K562 (cell line): ENCODE data around the gene C16orf74. TPM values are rescaled to one million over a fixed set of nuclear protein-coding genes. Genes with fewer than 3 reads are reported as not detected.
A peak's percentile ranks its signal among the peaks of the same experiment; 100 is the strongest.

Source experiments
- MXI1 ChIP-seq: IDR thresholded peaks from 2 replicates; pipeline ENCODE4 v1.6.1; 2011; ENCODE audit warnings: low read depth, mild to moderate bottlenecking, improper control_type of control experiment, low read length
- MYNN ChIP-seq, 2 experiments: sonication (generic); formaldehyde crosslinking in 1 of 2; IDR thresholded peaks; 2 replicates each; pipeline versions ENCODE4 v1.5.0 to v1.6.1; 2016 to 2020; ENCODE audit warnings: antibody characterized with exemption in 1 of 2, missing genetic modification reagents in 1 of 2
- POLR2A ChIP-seq: fragments of 450-650 bp; conservative IDR thresholded peaks from 2 replicates; pipeline ENCODE4 v1.6.1; 2016
- POLR2G ChIP-seq: fragments of 200-400 bp; formaldehyde crosslinking; IDR thresholded peaks from 2 replicates; pipeline ENCODE4 v1.6.1; 2017; ENCODE audit warnings: low read depth, mild to moderate bottlenecking, antibody characterized with exemption, low read length, moderate library complexity
- RB1 ChIP-seq: fragments of 450-650 bp; IDR thresholded peaks from 2 replicates; pipeline ENCODE4 v1.6.1; 2017; ENCODE audit warnings: low read depth, mild to moderate bottlenecking
- RBM22 ChIP-seq: fragments of 200-400 bp; formaldehyde crosslinking; IDR thresholded peaks from 2 replicates; pipeline ENCODE4 v1.6.1; 2018; ENCODE audit warnings: low read length, low read depth; ENCODE audit not compliant: poor library complexity, severe bottlenecking
- REST ChIP-seq, 2 experiments: fragments of 450-650 bp; formaldehyde crosslinking in 1 of 2; IDR thresholded peaks; 2 replicates each; pipeline versions ENCODE4 v1.4.0 to v1.6.1; 2014 to 2020; ENCODE audit warnings: mild to moderate bottlenecking in 2 of 2, borderline replicate concordance in 1 of 2, low read depth in 1 of 2
- ZNF263 ChIP-seq: sonication (generic); formaldehyde crosslinking; IDR thresholded peaks from 2 replicates; pipeline ENCODE4 v1.8.0; 2022; ENCODE audit warnings: mild to moderate bottlenecking, missing genetic modification reagents, borderline replicate concordance
- ZNF280B ChIP-seq: fragments of 250-450 bp; sonication (Bioruptor Pico); IDR thresholded peaks from 2 replicates; pipeline ENCODE4 v1.5.1; 2021; ENCODE audit warnings: mild to moderate bottlenecking
- polyA plus RNA-seq, 8 experiments: library from polyadenylated mRNA; depleted of rRNA in 4 of 8; stranded (reverse) in 5 of 8; unstranded in 3 of 8; fragments of >200 nt; fragmentation: Nextera tagmentation in 2 of 8; fragmentation: Illumina TruSeq in 1 of 8; extraction: Ambion mirVana in 2 of 8; extraction: Trizol in 1 of 8; gene quantifications; 2 replicates each; pipeline versions ENCODE4 v1.2.1 to v1.2.3, GENCODE V29; 2011 to 2014; ENCODE audit warnings: inconsistent platforms in 1 of 8, missing spikeins in 1 of 8
- total RNA-seq, 7 experiments: library from RNA; depleted of rRNA in 6 of 7; stranded (reverse); fragments of >200 nt in 6 of 7; fragmentation: Illumina TruSeq in 2 of 7; extraction: Trizol in 2 of 7; gene quantifications; 2 replicates each; pipeline versions ENCODE4 v1.2.1 to v1.2.3, GENCODE V29; 2011 to 2021; ENCODE audit warnings: low replicate concordance in 1 of 7
- TF ChIP-seq, protein P1 (sequence below), 3 experiments: IDR thresholded peaks in 2 of 3; conservative IDR thresholded peaks in 1 of 3; 2 replicates each; pipeline ENCODE4 v1.5.1; 2011 to 2012; ENCODE audit warnings: low read length in 3 of 3, mild to moderate bottlenecking in 3 of 3, control low read depth in 2 of 3, improper control_type of control experiment in 1 of 3, inconsistent platforms in 1 of 3, low read depth in 1 of 3, mixed read lengths in 1 of 3, moderate library complexity in 1 of 3; ENCODE audit not compliant: insufficient read depth in 2 of 3

The C16orf74 gene
- total and polyA plus RNA-seq, 9 of the 15 experiments (the other 6 are each of a cell fraction or from before 2014, with no cell fraction given): not detected

DNA sequence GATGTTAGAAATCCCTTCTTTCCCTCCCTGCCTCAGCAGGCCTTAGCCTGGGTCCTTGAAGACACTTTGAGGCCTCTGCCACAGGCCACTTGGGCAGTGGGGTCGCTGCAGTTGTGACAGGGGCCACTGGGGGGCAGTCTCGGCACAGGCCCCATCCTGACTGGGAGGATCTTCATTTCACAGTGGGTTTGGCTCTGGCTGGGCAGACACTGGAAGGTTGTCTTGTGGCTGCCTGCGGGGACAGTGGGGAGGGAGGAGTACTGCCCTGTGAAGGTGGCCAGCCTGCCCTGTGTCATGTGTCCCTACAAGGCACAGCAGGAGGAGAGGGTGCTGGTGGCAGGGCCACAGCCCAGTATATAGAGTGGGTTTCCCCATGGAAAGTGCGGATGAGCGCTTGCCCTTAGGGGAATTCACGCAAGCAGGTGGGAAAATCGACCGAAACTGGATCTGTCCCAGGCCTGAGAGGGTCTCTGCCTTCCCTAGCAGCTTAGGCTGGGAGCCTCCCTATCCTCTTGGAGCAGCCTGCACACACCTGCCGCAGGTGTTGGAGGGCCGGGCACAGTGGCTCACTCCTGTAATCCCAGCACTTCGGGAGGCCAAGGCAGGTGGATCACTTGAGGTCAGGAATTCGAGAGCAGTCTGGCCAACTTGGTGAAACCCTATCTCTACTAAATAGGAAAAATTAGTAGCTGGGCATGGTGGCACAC lies 90.9 kb downstream of the C16orf74 start (continued):
- TF ChIP-seq RB1 (peak; percentile 51; the same call in 1 of the 2 replicates), RBM22 (peak; percentile 80), ZNF280B (CRISPR knock-in tag) (no peak), POLR2G (peak; percentile 51), POLR2A (peak; percentile 49), ZNF263 (CRISPR knock-in tag) (peak; percentile 55; the same call in 1 of the 2 replicates), MYNN (IDR thresholded peaks at IDR 0.05) (peak; percentile 32; the same call in 1 of the 2 replicates), MYNN (CRISPR knock-in tag; IDR thresholded peaks at IDR 0.05) (no peak), MXI1 (no peak), REST (IDR thresholded peaks at IDR 0.05; ENCODE audit: borderline replicate concordance) (peak; percentile 29; the same call in 1 of the 2 replicates), REST (CRISPR knock-in tag; IDR thresholded peaks at IDR 0.05; ENCODE audit: low read depth) (no peak)
- TF ChIP-seq, protein P1, sequence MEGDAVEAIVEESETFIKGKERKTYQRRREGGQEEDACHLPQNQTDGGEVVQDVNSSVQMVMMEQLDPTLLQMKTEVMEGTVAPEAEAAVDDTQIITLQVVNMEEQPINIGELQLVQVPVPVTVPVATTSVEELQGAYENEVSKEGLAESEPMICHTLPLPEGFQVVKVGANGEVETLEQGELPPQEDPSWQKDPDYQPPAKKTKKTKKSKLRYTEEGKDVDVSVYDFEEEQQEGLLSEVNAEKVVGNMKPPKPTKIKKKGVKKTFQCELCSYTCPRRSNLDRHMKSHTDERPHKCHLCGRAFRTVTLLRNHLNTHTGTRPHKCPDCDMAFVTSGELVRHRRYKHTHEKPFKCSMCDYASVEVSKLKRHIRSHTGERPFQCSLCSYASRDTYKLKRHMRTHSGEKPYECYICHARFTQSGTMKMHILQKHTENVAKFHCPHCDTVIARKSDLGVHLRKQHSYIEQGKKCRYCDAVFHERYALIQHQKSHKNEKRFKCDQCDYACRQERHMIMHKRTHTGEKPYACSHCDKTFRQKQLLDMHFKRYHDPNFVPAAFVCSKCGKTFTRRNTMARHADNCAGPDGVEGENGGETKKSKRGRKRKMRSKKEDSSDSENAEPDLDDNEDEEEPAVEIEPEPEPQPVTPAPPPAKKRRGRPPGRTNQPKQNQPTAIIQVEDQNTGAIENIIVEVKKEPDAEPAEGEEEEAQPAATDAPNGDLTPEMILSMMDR (IDR thresholded peaks at IDR 0.05 in 2 of 3, conservative IDR thresholded peaks at IDR 0.05 in 1 of 3; ENCODE audit: insufficient read depth in 2 of 3, low read depth in 1 of 3, low read length in 3 of 3): peak; percentile 81 to 96 (median 88)
